Hematopoietic multipotent progenitor cell treated with erythropoietin and hydrocortisone succinate and interleukin-3 and kit ligand, for 8 days (in vitro differentiated cells): Measurements from ENCODE around the gene MTURN.
"Not testable (repeated sequence)": the region's sequence is repeated elsewhere in the genome, so short reads cannot be mapped to it uniquely, and the experiment has no call there.

Experiments used
- DNase-seq: peaks from one replicate; pipeline ENCODE4 v3.0.0-alpha.2; 2015

The MTURN gene

DNA sequence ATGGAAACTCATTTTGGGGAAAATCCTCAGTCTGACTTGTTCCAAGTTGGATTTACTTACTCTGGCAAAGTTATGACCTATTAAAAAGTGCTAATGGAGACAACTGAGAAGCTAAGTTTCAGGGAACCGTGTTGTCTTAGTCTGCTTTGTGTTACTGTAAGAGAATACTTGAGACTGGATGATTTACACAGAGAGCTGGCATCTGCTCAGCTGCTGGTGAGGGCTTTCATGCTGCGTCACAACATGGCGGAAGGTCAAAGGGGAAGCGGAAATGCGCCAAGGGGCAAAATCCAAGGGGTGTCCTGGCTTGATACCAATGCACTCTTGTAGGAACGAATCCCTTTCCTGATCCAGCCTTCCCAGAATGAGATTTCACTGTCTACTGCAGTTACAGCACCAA is 46.4 kb downstream of the MTURN start:
- no peak for DNase-seq

DNA sequence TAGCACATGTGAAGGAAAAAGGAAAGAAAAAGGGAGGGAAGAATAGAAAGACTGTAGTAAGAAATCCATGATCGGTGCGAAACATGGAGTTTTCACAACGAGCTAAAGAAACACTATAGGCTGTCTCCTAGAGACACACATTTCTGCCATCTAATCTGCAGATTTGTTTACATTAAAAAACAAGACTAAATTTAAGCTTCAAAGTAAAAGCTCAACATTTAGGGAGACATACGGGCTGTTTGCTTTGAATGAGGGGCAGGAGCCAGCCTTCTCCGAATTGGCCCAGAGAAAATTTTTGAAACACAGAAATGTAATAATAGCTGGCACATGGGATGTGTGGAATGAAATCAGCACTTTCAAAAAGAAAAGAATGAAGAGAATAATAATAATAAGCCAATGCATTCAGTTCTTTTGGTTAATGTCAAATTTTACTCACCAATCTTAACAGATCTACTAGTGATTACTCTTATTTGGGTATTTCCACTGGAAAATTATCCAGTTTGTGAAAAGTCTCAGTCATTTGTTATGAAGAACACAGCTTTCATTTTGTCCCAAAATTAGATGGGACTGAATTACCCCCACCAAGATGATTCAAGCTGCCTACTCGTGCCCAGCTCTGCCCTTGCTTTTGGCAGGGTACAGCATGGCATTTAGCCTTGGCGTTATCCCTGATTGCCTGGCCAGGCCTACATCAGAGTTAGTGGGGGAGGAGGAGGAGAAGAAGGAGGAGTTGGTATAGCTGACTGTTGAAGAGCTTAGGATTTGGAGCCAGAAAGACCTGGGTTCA is 47.1 kb downstream of the MTURN start:
- DNase-seq, result no peak

- no peak for DNase-seq
Observed at GRCh38 chr7:30182814-30183213, 48.0 kb downstream of the MTURN start.

GRCh38 chr7:30183749-30184369 is 49.1 kb downstream of the MTURN start:
- DNase-seq, result no peak

DNA sequence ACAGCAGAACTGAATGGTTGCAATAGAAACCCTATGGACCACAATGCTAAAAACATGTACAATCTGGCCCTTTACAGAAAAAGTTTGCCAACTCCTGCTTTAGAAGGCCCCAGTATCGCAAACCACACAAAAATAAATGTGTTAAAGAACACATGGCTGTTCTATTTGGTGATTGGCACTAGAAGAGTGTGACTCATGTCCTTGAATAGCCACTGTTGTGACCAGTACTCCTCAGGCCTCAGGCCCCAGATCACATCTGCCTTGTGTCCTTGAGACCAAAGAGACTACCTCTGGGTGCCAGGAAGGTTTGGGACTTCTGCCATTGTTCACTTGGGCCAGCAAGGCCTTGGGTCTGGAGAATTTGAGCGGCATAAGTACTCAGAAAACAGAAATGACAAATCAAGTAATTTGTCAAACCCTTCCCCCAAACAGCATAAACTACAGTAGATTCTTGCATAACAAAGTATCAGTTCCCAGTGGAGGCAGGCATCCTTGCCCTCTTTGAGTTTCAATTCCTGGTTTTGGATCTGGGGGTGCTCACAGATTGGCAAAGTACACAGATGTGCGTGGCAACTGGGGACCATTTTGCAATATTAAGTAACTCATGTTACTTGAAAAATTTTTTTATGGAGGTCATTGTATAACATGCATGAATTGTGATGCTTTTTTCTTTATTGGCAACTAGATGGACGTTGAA is 50.2 kb downstream of the MTURN start:
- no peak for DNase-seq

- no peak for DNase-seq
Observed at GRCh38 chr7:30185496-30185895, 50.7 kb downstream of the MTURN start.

DNA sequence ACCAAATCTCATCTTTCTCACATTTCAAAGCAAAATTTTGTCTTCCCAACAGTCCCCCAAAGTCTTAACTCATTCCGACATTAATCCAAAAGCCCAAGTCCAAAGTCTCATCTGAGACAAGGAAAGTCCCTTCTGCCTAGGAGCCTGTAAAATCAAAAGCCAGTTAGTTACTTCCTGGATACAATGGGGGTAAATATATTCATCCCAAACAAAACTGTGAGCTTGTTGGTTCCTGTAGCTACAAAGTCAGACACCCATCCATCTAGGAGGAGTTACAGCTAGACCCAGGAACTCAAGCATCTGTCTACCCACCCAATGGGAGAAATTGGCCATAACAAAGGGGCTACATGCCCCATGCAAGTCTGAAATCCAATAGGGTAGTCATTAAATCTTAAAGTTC is 51.9 kb downstream of the MTURN start:
- no peak for DNase-seq

DNA sequence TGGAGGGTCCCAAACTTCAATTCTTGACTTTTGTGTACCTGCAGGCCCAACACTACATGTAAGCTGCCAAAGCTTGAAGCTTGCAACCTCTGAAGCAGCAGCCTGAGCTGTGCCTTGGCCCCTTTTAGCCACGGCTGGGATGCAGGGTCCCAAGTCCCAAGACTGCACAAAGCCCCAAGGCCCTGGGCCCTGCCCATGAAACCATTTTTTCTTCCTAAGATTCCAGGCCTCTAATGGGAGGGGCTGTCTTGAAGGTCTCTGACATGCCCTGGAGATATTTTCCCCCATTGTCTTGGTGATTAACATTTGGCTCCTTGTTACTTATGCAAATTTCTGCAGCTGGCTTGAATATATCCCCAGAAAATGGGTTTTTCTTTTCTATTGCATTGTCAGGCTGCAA is 52.7 kb downstream of the MTURN start:
- DNase-seq, result no peak

DNA sequence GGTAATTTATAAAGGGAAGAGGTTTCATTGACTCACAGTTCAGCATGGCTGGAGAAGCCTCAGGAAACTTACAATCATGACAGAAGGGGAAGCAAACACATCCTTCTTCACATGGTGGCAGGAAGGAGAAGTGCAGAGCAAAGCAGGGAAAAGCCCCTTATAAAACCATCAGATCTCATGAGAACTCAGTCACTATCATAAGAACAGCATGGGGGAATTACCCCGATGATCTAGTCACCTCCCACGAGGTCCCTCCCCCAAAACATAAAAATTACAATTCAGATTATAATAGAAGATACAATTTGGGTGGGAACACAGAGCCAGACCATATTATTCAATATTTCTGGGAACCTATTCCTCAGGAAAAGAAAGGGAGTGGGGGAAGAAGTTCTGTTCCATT is 53.6 kb downstream of the MTURN start:
- not testable (repeated sequence) for DNase-seq

GRCh38 chr7:30188811-30189210 is 54.0 kb downstream of the MTURN start:
- DNase-seq, result no peak

- DNase-seq, result no peak
Observed at GRCh38 chr7:30191809-30192208, 57.0 kb downstream of the MTURN start.

GRCh38 chr7:30193336-30193943 is 58.7 kb downstream of the MTURN start:
- no peak for DNase-seq

DNA sequence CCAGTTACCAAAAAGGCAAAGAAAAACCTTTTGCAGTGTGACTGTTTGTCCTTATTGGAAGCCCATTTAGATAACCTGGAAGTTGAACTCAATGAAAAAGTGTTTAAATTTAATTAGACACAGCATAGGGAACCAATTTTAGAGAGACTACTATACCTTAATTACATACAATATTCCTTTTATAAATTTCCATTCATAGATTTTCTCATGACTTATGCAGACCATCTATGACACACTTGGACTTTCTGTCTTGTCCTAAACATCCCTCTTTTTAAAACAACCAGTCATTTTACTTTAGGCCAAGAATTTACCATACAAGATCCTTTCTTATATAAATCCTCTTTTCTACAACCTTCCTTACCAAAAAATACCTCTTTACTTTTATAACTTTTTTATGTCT is 61.6 kb downstream of the MTURN start:
- no peak for DNase-seq

- DNase-seq, result no peak
Observed at GRCh38 chr7:30197438-30197837, 62.7 kb downstream of the MTURN start.

DNA sequence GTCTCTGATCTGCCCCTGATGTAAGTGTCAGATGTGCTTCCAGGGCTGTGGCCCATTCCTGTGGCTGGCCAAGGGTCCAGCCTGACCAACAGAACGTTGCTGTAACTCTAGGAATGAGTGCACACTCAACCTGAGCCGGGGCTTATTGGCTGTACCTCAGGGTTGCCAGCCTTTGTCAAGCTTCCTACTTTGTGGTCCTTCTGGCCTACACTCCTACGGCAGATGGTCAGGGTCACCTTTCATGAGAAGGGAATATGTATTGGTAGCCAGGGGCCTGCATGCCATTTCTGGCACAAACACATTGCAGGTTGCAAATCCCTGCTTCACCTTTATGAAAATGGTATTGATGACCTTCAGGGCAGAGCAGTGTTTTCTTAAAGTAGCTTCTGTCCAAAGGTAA is 64.5 kb downstream of the MTURN start:
- no peak for DNase-seq

- DNase-seq, result no peak
Observed at GRCh38 chr7:30200591-30200990, 65.8 kb downstream of the MTURN start.

- DNase-seq, result no peak
Observed at GRCh38 chr7:30201161-30201666, 66.4 kb downstream of the MTURN start.

- no peak for DNase-seq
Observed at GRCh38 chr7:30201921-30202320, 67.1 kb downstream of the MTURN start.

DNA sequence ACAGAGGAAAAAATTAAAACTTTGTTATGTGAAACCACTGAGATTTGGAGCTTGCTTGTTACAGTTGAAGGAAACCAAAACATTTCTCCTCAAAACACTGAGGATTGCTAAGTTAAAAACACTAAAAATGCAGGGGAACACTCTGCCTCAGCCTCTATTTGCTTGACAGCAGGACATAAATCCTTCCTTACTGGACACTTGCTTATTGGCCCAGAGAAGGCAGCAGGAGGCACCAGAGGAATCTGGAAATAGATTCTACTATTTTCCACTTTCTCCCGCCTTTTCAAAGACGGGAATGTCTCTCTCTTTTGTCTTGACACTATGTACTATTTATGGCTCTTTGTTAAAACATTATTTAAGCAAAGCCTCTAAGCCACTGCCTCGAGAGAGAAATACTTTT is 67.9 kb downstream of the MTURN start:
- DNase-seq, result no peak

GRCh38 chr7:30206491-30206890 is 71.7 kb downstream of the MTURN start:
- DNase-seq, result no peak

DNA sequence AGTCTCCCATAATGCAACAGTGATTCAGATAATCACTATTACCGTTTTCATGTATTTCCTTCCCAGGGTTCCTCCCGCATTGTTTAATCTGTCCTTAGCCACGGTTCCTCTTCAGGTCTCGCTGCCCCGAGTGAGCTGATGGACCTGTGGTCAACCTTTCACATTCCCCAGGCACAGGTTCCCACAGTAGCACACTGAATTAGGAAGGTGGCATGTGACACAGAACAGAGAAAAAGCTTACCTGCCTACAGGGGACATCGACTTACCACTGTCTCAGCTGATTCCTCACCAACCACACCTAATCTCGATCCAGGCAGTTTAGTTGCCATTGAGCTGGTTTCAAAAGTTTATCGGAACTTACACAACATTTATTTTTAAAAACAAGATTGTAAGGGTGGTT is 72.2 kb downstream of the MTURN start:
- no peak for DNase-seq

GRCh38 chr7:30207376-30207775 is 72.6 kb downstream of the MTURN start:
- DNase-seq, result no peak

DNA sequence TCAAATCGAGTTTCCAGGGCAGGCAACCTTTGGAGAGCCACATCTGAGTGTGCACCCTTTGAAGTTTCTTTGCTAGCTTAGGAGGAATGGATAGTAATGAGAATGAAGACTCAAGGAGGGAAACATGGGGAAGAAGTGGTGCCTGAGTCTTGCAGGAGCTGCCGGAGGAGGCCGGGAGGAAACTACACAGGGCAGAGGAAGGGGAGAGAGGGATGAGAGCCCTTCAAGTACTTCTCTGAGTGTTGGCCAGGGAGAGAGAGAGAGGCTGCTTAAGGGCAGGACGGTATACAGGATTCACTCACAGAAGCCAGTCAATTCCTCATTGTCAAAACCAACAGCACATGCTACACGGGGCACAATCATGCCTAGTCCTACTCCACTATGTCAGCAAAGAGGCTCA is 75.2 kb downstream of the MTURN start:
- no peak for DNase-seq
